K562 (cell line): Measurements from ENCODE around the gene CTXN1. TPM values are rescaled to one million over a fixed set of nuclear protein-coding genes. Genes with fewer than 3 reads are reported as not detected.
A peak's percentile ranks its signal among the peaks of the same experiment; 100 is the strongest.

ENCODE experiments used
- BRF2 ChIP-seq: IDR thresholded peaks from 3 replicates; pipeline ENCODE4 v1.6.1; 2011; ENCODE audit warnings: borderline replicate concordance, mild to moderate bottlenecking; ENCODE audit not compliant: insufficient read length, insufficient read depth
- CHCHD3 ChIP-seq: fragments of 250-450 bp; sonication (Bioruptor Pico); IDR thresholded peaks from 2 replicates; pipeline ENCODE4 v2.1.2; 2022; ENCODE audit warnings: mild to moderate bottlenecking
- CREB3L1 ChIP-seq: fragments of 450-650 bp; IDR thresholded peaks from 2 replicates; pipeline ENCODE4 v1.6.1; 2014; ENCODE audit warnings: low read depth, mild to moderate bottlenecking, moderate library complexity, borderline replicate concordance
- FIP1L1 ChIP-seq: fragments of 200-400 bp; formaldehyde crosslinking; IDR thresholded peaks from 2 replicates; pipeline ENCODE4 v1.6.1; 2018; ENCODE audit warnings: mild to moderate bottlenecking, low read depth, low read length; ENCODE audit not compliant: poor library complexity, severe bottlenecking
- IRF1 ChIP-seq: sonication (generic); formaldehyde crosslinking; IDR thresholded peaks from 2 replicates; pipeline ENCODE4 v1.8.0; 2022; ENCODE audit warnings: missing genetic modification reagents, mild to moderate bottlenecking, borderline replicate concordance
- MITF ChIP-seq: IDR thresholded peaks from 2 replicates; pipeline ENCODE4 v1.6.1; 2014; ENCODE audit warnings: antibody characterized with exemption
- PCBP1 ChIP-seq: fragments of 200-400 bp; formaldehyde crosslinking; IDR thresholded peaks from 2 replicates; pipeline ENCODE4 v1.6.1; 2018; ENCODE audit warnings: mild to moderate bottlenecking, low read depth, low read length; ENCODE audit not compliant: poor library complexity, severe bottlenecking
- ZNF3 ChIP-seq: fragments of 250-450 bp; sonication (Bioruptor Pico); IDR thresholded peaks from 2 replicates; pipeline ENCODE4 v1.5.0; 2021; ENCODE audit warnings: mild to moderate bottlenecking, moderate library complexity
- ZNF740 ChIP-seq, 3 experiments: fragments of 200-800 bp in 1 of 3; sonication (Bioruptor generic) in 1 of 3; sonication (generic) in 1 of 3; formaldehyde crosslinking in 1 of 3; IDR thresholded peaks; 2 replicates each; pipeline versions ENCODE4 v1.6.1 to v1.8.0; 2016 to 2022; ENCODE audit warnings: mild to moderate bottlenecking in 2 of 3, missing compliant biosample characterization in 2 of 3, missing genetic modification characterization in 2 of 3, missing genetic modification reagents in 1 of 3
- polyA plus RNA-seq, 8 experiments: library from polyadenylated mRNA; depleted of rRNA in 4 of 8; stranded (reverse) in 5 of 8; unstranded in 3 of 8; fragments of >200 nt; fragmentation: Nextera tagmentation in 2 of 8; fragmentation: Illumina TruSeq in 1 of 8; extraction: Ambion mirVana in 2 of 8; extraction: Trizol in 1 of 8; gene quantifications; 2 replicates each; pipeline versions ENCODE4 v1.2.1 to v1.2.3, GENCODE V29; 2011 to 2014; ENCODE audit warnings: inconsistent platforms in 1 of 8, missing spikeins in 1 of 8
- total RNA-seq, 7 experiments: library from RNA; depleted of rRNA in 6 of 7; stranded (reverse); fragments of >200 nt in 6 of 7; fragmentation: Illumina TruSeq in 2 of 7; extraction: Trizol in 2 of 7; gene quantifications; 2 replicates each; pipeline versions ENCODE4 v1.2.1 to v1.2.3, GENCODE V29; 2011 to 2021; ENCODE audit warnings: low replicate concordance in 1 of 7

Gene CTXN1
- total and polyA plus RNA-seq, 9 of the 15 experiments (the other 6 are each of a cell fraction or from before 2014, with no cell fraction given) = 0.15 to 37.4 (median 1.8) TPM; not detected in 2

- TF ChIP-seq CREB3L1 (0 out of 2 replicates have a peak, but pooled peaks have one; percentile 20), IRF1 (CRISPR knock-in tag) (no peak), PCBP1 (peak; percentile 86), ZNF740 (CRISPR knock-in tag; IDR thresholded peaks at IDR 0.05) (no peak), ZNF740 (tag; IDR thresholded peaks at IDR 0.05) (no peak), CHCHD3 (CRISPR knock-in tag) (no peak), FIP1L1 (peak; percentile 87), BRF2 (no peak), MITF (no peak), ZNF3 (no peak)
These were observed 6.1 kb downstream of the CTXN1 start, which contains the start of gene SNAPC2 (continued) for GRCh38 chr19:7919610-7920518.
